Thymus (tissue), 11 donors: ENCODE data around the gene PARL. TPM values are rescaled to one million over a fixed set of nuclear protein-coding genes. Genes with fewer than 3 reads are reported as not detected.

Source experiments
- DNase-seq, 9 donors: peaks; one replicate each; pipeline ENCODE4 v3.0.0-alpha.2; 2013; ENCODE audit warnings: low spot score in 9 of 9, low read depth in 6 of 9, missing footprints in 1 of 9
- H3K27ac ChIP-seq, 2 donors: one replicate each; pipeline ENCODE4 v1.5.1; 2013; ENCODE audit warnings: control low read depth in 1 of 2, low read depth in 1 of 2, low read length in 1 of 2, mild to moderate bottlenecking in 1 of 2, moderate library complexity in 1 of 2
- H3K27me3 ChIP-seq, 2 donors: one replicate each; pipeline ENCODE4 v1.5.1; 2013; ENCODE audit warnings: low read length in 1 of 2; ENCODE audit not compliant: control insufficient read depth in 2 of 2, insufficient read depth in 1 of 2
- H3K36me3 ChIP-seq, 2 donors: one replicate each; pipeline ENCODE4 v1.5.1; 2013; ENCODE audit warnings: low read length in 1 of 2, mild to moderate bottlenecking in 1 of 2, moderate library complexity in 1 of 2; ENCODE audit not compliant: control insufficient read depth in 2 of 2, insufficient read depth in 2 of 2
- H3K4me1 ChIP-seq, 2 donors: one replicate each; pipeline ENCODE4 v1.5.1; 2013; ENCODE audit warnings: low read length in 2 of 2; ENCODE audit not compliant: control insufficient read depth in 2 of 2, insufficient read depth in 2 of 2
- H3K4me3 ChIP-seq, 2 donors: one replicate each; pipeline ENCODE4 v1.5.1; 2013; ENCODE audit warnings: low read length in 2 of 2, control low read depth in 1 of 2, mild to moderate bottlenecking in 1 of 2
- H3K9me3 ChIP-seq, 2 donors: one replicate each; pipeline ENCODE4 v1.5.1; 2013; ENCODE audit warnings: low read length in 1 of 2, mild to moderate bottlenecking in 1 of 2; ENCODE audit not compliant: control insufficient read depth in 2 of 2, insufficient read depth in 1 of 2
- WGBS: extraction: QIAGEN DNeasy Blood & Tissue Kit; methylation state at CpG from one replicate; pipeline ENCODE4 v1.1.7; 2013; 5-methylcytosine and 5-hydroxymethylcytosine counted together
- polyA plus RNA-seq: library from polyadenylated mRNA; stranded (reverse); fragments of 200-250 nt; gene quantifications from one replicate; pipeline ENCODE4 v1.2.3, GENCODE V29; 2013
- total RNA-seq: library from RNA; stranded (reverse); fragments of 120-200 nt; gene quantifications from one replicate; pipeline ENCODE4 v1.2.4, GENCODE V29; 2013
- donor health status: healthy.

The PARL gene
- total and polyA plus RNA-seq, 2 donors, result 42.0 to 107 TPM

DNA sequence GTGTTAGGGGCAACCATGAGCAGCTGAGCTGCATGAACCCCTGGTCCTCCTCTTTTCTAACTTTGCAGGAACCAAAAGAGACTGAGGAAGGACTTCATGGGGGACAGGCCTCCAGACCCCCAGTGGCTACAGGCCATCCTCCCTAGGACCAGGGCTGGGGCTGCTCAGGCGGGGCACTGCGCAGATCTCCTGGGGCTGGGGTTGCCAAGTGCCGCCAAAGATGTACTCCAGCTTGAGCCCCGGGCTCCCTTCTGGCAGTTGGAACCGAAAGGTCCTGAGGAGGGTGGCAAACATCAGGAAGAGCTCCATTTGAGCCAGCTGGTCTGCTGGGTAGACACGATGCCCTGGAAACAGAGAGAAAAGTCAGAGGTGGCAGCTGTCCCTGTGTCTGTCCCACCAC is 11.1 kb upstream of the PARL start:
- 93% methylated on average over 6 of the region's 6 CpGs for WGBS
- Histone ChIP-seq H3K27ac (no peak overlapping the region), H3K36me3 (no peaks in the 10 kb centered on the region), H3K27me3 (peaks cover 4 to 27% of the 10 kb centered on the region in 2 donors), H3K9me3 (no peaks in the 10 kb centered on the region), H3K4me3 (no peak overlapping the region), H3K4me1 (no peaks in the 10 kb centered on the region)
- DNase-seq, result no peak

DNA sequence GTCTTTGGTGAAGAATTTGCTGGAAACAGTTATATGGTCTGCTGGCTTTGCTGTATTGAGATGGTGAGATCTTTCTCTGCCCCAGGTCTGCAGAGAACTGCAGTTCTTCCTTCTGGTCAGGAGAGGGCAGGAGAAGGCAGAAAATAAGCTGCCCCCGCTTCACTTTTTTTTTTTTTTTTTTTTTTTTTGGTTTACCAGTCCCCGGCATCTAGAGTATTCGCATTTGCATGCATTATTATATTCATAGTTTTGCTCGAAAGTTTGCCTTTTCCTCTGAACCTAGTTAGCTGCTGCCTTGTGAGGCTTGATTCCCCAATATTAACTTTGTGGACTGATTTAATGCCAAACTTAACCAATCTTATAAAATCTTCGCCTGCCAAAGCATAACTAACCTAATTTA is 10.6 kb upstream of the PARL start:
- H3K9me3 ChIP-seq, result no peaks in the 10 kb centered on the region
- no peaks in the 10 kb centered on the region for H3K4me1 ChIP-seq
- peaks cover 4 to 28% of the 10 kb centered on the region in 2 donors for H3K27me3 ChIP-seq
- H3K4me3 ChIP-seq, result no peak overlapping the region
- 22% methylated on average over 5 of the region's 5 CpGs for WGBS
- DNase-seq, result peak in 6 of 9 donors; percentile 21 to 71 (median 36)
- no peak overlapping the region for H3K27ac ChIP-seq
- no peaks in the 10 kb centered on the region for H3K36me3 ChIP-seq

- H3K9me3 ChIP-seq, result no peaks in the 10 kb centered on the region
- 83% methylated on average over 9 of the region's 9 CpGs for WGBS
- peaks cover 2 to 31% of the 10 kb centered on the region in 2 donors for H3K27me3 ChIP-seq
- H3K4me1 ChIP-seq, result no peaks in the 10 kb centered on the region
- no peak overlapping the region for H3K4me3 ChIP-seq
- DNase-seq, result no peak
- H3K27ac ChIP-seq, result no peak overlapping the region
- H3K36me3 ChIP-seq, result no peaks in the 10 kb centered on the region
Measured at GRCh38 chr3:183892610-183893214, 8.0 kb upstream of the PARL start.

- Histone ChIP-seq H3K27ac (no peak overlapping the region), H3K36me3 (no peaks in the 10 kb centered on the region), H3K4me1 (peaks cover 14% of the 10 kb centered on the region in 2 donors), H3K9me3 (no peaks in the 10 kb centered on the region), H3K4me3 (no peak overlapping the region), H3K27me3 (peaks cover 0 to 8% of the 10 kb centered on the region in 2 donors)
- DNase-seq, result no peak
- WGBS, result 98% methylated on average over 10 of the region's 10 CpGs
Measured at GRCh38 chr3:183885766-183886165, 1.1 kb upstream of the PARL start.

DNA sequence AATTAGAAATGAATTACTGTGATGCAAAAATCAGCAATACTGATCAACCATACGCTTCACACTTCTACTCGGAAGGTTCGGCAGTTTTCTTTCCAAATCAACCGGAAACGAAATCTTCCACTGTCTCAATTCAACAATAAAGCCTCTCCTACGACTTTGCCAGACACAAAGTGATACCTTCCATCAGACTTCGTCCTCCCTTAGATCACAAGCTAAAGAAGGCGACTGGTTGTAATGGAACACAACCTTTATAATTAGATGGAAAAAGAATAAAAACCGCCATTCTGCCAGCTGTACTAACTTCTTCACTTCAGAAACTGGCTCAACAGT is 618 bp downstream of the PARL start:
- Histone ChIP-seq H3K4me3 (peak overlapping the region; percentile 90 to 100), H3K9me3 (no peaks in the 10 kb centered on the region), H3K36me3 (no peaks in the 10 kb centered on the region), H3K4me1 (peaks cover 14 to 17% of the 10 kb centered on the region in 2 donors), H3K27ac (peak overlapping the region; percentile 68 to 83), H3K27me3 (peaks cover 0 to 6% of the 10 kb centered on the region in 2 donors)
- WGBS, result 2% methylated on average over 9 of the region's 9 CpGs
- DNase-seq, result peak in 3 of 9 donors; percentile 10 to 46 (median 10)

DNA sequence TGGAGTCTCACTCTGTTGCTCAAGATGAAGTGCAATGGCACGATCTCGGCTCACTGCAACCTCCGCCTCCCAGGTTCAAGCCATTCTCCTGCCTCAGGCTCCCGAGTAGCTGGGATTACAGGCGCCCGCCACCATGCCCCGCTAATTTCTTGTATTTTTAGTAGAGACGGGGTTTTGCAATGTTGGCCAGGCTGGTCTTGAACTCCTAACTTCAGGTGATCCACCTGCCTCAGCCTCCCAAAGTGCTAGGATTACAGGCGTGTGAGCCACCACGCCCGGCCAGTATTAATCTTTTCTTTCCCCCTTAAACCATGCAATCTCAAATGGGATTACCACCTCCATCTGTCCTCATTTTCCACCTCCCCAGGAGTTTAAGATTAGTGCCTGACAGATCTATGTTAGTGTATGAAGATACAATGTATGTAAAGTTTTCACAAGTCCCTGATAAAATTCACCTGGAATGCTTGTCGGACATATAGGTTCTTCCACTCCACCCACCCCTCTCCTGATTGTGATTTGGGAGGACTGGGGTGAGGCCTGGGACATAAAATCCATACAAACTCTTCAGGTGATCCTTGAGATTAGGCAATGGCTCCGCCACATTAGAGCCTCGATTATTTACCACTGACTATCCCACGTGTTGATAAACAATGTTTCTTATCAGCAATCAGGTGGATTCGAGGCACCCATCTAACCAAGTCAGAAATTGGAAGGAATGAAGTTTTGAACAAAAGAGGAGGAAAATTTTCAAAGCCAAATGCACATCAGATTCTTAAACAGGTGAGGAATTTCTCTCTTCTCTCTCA is 1.2 kb downstream of the PARL start:
- no peaks in the 10 kb centered on the region for H3K9me3 ChIP-seq
- peaks cover 14 to 18% of the 10 kb centered on the region in 2 donors for H3K4me1 ChIP-seq
- H3K27ac ChIP-seq, result peak overlapping the region; percentile 18 to 83
- WGBS, result 65% methylated on average over 16 of the region's 16 CpGs
- peaks cover 0 to 4% of the 10 kb centered on the region in 2 donors for H3K27me3 ChIP-seq
- DNase-seq, result no peak
- no peaks in the 10 kb centered on the region for H3K36me3 ChIP-seq
- peak overlapping the region; percentile 90 to 100 for H3K4me3 ChIP-seq

DNA sequence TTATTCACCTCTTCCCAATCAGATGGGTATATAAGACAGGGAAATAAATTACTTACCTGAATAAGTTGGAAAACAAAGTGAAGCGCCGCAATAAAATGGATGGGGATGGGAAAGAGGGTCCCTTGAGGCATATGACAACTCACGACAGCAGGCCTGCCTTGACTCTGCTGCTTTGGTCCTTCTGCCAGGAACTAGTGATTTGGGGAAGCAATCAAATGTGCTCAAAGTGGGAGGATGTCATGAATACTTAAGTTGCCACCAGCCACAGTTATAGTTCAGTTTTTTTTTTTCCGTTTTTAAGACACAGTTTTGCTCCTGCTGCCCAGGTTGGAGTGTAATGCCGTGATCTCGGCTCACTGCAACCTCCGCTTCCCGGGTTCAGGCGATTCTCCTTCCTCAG is 4.6 kb downstream of the PARL start:
- H3K27ac ChIP-seq, result no peak overlapping the region

GRCh38 chr3:183879243-183879642 is 5.4 kb downstream of the PARL start:
- DNase-seq, result no peak
- H3K4me1 ChIP-seq, result peaks cover 10 to 13% of the 10 kb centered on the region in 2 donors
- H3K36me3 ChIP-seq, result peaks cover 0 to 3% of the 10 kb centered on the region in 2 donors
- H3K4me3 ChIP-seq, result no peak overlapping the region
- H3K9me3 ChIP-seq, result no peaks in the 10 kb centered on the region
- H3K27ac ChIP-seq, result no peak overlapping the region
- 97% methylated on average over 2 of the region's 2 CpGs for WGBS
- no peaks in the 10 kb centered on the region for H3K27me3 ChIP-seq

More for the DNA sequence above, 4.6 kb downstream of the PARL start:
- Histone ChIP-seq H3K27me3 (no peaks in the 10 kb centered on the region), H3K9me3 (no peaks in the 10 kb centered on the region), H3K4me3 (no peak overlapping the region), H3K36me3 (peaks cover 0 to 3% of the 10 kb centered on the region in 2 donors), H3K4me1 (peaks cover 12 to 16% of the 10 kb centered on the region in 2 donors)
- DNase-seq, result no peak
- WGBS, result 99% methylated on average over 9 of the region's 9 CpGs

DNA sequence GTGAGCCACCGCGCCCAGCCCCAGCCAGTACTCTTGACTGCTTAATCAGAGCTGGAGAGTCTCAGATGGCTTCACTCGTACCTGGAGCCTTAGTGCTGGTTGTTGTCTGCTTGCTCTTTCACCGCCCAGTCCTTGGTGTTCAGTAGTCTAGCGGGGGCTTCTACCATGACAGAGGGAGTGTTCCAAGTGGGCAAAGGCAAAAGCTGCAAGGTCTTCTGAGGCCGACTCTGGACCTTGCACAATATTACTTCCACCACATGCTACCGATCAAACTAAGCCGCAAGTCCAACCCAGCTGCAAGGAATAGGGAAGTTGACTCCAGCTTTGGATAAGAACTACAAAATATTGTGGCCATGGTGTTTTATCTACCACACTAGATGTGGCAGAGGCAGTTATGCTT is 6.6 kb downstream of the PARL start:
- Histone ChIP-seq H3K4me1 (peaks cover under 1 to 3% of the 10 kb centered on the region in 2 donors), H3K27ac (no peak overlapping the region), H3K27me3 (no peaks in the 10 kb centered on the region), H3K4me3 (no peak overlapping the region), H3K9me3 (no peaks in the 10 kb centered on the region), H3K36me3 (peaks cover 0 to 3% of the 10 kb centered on the region in 2 donors)
- no peak for DNase-seq
- 55% methylated on average over 8 of the region's 8 CpGs for WGBS
